Trophoblast cell (in vitro differentiated cells and primary cell): ENCODE data around the gene KL.

Source experiments
- DNase-seq, 2 donors: peaks; one replicate each; pipeline ENCODE4 v3.0.0-alpha.2; 2016
- H2AFZ ChIP-seq: 2 replicates; pipeline ENCODE4 v1.6.1; 2013; ENCODE audit warnings: low read length, moderate library complexity, mild to moderate bottlenecking; ENCODE audit not compliant: insufficient read depth, poor library complexity
- H2AK5ac ChIP-seq: 2 replicates; pipeline ENCODE4 v1.6.1; 2013; ENCODE audit warnings: mild to moderate bottlenecking, low read length
- H2BK120ac ChIP-seq: 2 replicates; pipeline ENCODE4 v1.6.1; 2013; ENCODE audit warnings: low read length, mild to moderate bottlenecking, moderate library complexity; ENCODE audit not compliant: insufficient read depth, poor library complexity
- H2BK12ac ChIP-seq: 2 replicates; pipeline ENCODE4 v1.6.1; 2013; ENCODE audit warnings: mild to moderate bottlenecking, low read length, moderate library complexity
- H2BK5ac ChIP-seq: 2 replicates; pipeline ENCODE4 v1.6.1; 2013; ENCODE audit warnings: low read length, low read depth, moderate library complexity, mild to moderate bottlenecking; ENCODE audit not compliant: poor library complexity
- H3K14ac ChIP-seq: 2 replicates; pipeline ENCODE4 v1.6.1; 2013; ENCODE audit warnings: mild to moderate bottlenecking, low read length
- H3K18ac ChIP-seq: 2 replicates; pipeline ENCODE4 v1.6.1; 2013; ENCODE audit warnings: mild to moderate bottlenecking, low read length
- H3K23ac ChIP-seq: 2 replicates; pipeline ENCODE4 v1.6.1; 2013; ENCODE audit warnings: low read length
- H3K27ac ChIP-seq: 2 replicates; pipeline ENCODE4 v1.5.1; 2013; ENCODE audit warnings: low read depth, mild to moderate bottlenecking, inconsistent platforms, low read length, moderate library complexity
- H3K27me3 ChIP-seq: 2 replicates; pipeline ENCODE4 v1.6.1; 2013; ENCODE audit warnings: inconsistent platforms, mild to moderate bottlenecking, low read length, moderate library complexity; ENCODE audit not compliant: insufficient read depth
- H3K36me3 ChIP-seq, 2 experiments: 1 replicate in 1 of 2; 2 replicates in 1 of 2; pipeline ENCODE4 v1.6.1; 2013; ENCODE audit warnings: low read length in 2 of 2, mild to moderate bottlenecking in 2 of 2, moderate library complexity in 1 of 2; ENCODE audit not compliant: insufficient read depth in 2 of 2, control insufficient read depth in 1 of 2
- H3K4ac ChIP-seq: 2 replicates; pipeline ENCODE4 v1.6.1; 2013; ENCODE audit warnings: low read depth, mild to moderate bottlenecking, low read length, moderate library complexity
- H3K4me1 ChIP-seq, 2 experiments: 1 replicate in 1 of 2; 2 replicates in 1 of 2; pipeline ENCODE4 v1.6.1; 2013; ENCODE audit warnings: low read length in 2 of 2, mild to moderate bottlenecking in 2 of 2, moderate library complexity in 1 of 2; ENCODE audit not compliant: insufficient read depth in 2 of 2, control insufficient read depth in 1 of 2
- H3K4me2 ChIP-seq: 2 replicates; pipeline ENCODE4 v1.6.1; 2013; ENCODE audit warnings: inconsistent platforms, mild to moderate bottlenecking, low read length, moderate library complexity
- H3K4me3 ChIP-seq: 2 replicates; pipeline ENCODE4 v1.5.1; 2013; ENCODE audit warnings: mild to moderate bottlenecking, low read depth, low read length, inconsistent platforms
- H3K79me1 ChIP-seq: one replicate; pipeline ENCODE4 v1.6.1; 2013; ENCODE audit warnings: low read length
- H3K79me2 ChIP-seq: 2 replicates; pipeline ENCODE4 v1.6.1; 2013; ENCODE audit warnings: low read length, mild to moderate bottlenecking; ENCODE audit not compliant: control insufficient read depth, insufficient read depth, poor library complexity
- H3K9ac ChIP-seq: 2 replicates; pipeline ENCODE4 v1.6.1; 2013; ENCODE audit warnings: mild to moderate bottlenecking, low read length
- H3K9me3 ChIP-seq: 2 replicates; pipeline ENCODE4 v1.6.1; 2013; ENCODE audit warnings: low read depth, mild to moderate bottlenecking, control low read depth, inconsistent platforms, low read length; ENCODE audit not compliant: insufficient read depth
- H4K12ac ChIP-seq: 2 replicates; pipeline ENCODE4 v1.6.1; 2013; ENCODE audit warnings: low read depth, mild to moderate bottlenecking, low read length, moderate library complexity
- H4K8ac ChIP-seq: 2 replicates; pipeline ENCODE4 v1.6.1; 2013; ENCODE audit warnings: low read depth, mild to moderate bottlenecking, low read length, moderate library complexity
- H4K91ac ChIP-seq: one replicate; pipeline ENCODE4 v1.6.1; 2013; ENCODE audit warnings: low read depth, mild to moderate bottlenecking, low read length, moderate library complexity
- WGBS: extraction: QIAGEN DNeasy Blood & Tissue Kit; methylation state at CpG from one replicate; pipeline ENCODE4 v1.1.7; 2013; ENCODE audit warnings: missing lambda C conversion rate; ENCODE audit not compliant: insufficient read length, insufficient coverage; ENCODE audit errors: extremely low coverage; 5-methylcytosine and 5-hydroxymethylcytosine counted together

The KL gene

DNA sequence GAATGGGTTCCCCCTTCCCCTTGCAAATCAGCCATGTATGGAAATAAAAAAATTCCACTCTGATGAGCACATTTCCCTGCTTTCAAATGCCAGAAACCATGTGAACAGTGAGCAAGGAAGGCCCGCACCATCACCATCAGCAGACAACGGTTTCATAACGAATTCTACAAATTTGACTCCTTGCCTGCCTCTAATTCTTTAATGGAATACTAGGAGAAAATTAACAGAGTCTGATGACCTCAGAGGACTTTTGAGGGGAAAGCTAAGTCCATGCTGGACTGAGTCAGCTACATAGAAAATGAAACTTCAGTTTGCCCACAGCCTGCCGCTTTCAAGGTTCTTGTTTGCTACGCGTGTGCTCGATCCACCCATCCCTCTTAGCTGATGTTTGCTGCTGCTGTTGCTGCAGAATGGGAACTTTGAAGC, 46.7 kb upstream of the KL start:
- no peaks in the 10 kb centered on the region for H3K27me3 ChIP-seq
- H3K14ac ChIP-seq, result no peak overlapping the region
- H3K18ac ChIP-seq, result no peak overlapping the region
- H3K79me2 ChIP-seq, result no peaks in the 10 kb centered on the region
- H3K4me1 ChIP-seq, result no peaks in the 10 kb centered on the region
- H2BK120ac ChIP-seq, result no peak overlapping the region
- H4K8ac ChIP-seq, result no peak overlapping the region
- H3K9me3 ChIP-seq, result no peaks in the 10 kb centered on the region
- H3K4me3 ChIP-seq, result no peak overlapping the region
- H2AFZ ChIP-seq, result no peak overlapping the region
- H3K36me3 ChIP-seq, result no peaks in the 10 kb centered on the region
- H3K9ac ChIP-seq, result no peak overlapping the region
- no peak overlapping the region for H2BK5ac ChIP-seq
- no CpG with 5 or more reads among the region's 7 CpGs for WGBS
- H3K23ac ChIP-seq, result no peak overlapping the region
- H3K79me1 ChIP-seq, result no peaks in the 10 kb centered on the region
- H3K27ac ChIP-seq, result no peak overlapping the region
- H2BK12ac ChIP-seq, result no peak overlapping the region
- no peak overlapping the region for H4K91ac ChIP-seq
- H3K4me2 ChIP-seq, result no peak overlapping the region
- no peak overlapping the region for H4K12ac ChIP-seq
- no peak overlapping the region for H2AK5ac ChIP-seq
- no peak overlapping the region for H3K4ac ChIP-seq
- peak in 1 of 2 donors; percentile 30 for DNase-seq

- Histone ChIP-seq H3K23ac (no peak overlapping the region), H2BK12ac (no peak overlapping the region), H3K9me3 (no peaks in the 10 kb centered on the region), H4K12ac (no peak overlapping the region), H3K36me3 (no peaks in the 10 kb centered on the region), H3K9ac (no peak overlapping the region), H3K27me3 (no peaks in the 10 kb centered on the region), H3K18ac (no peak overlapping the region), H2AFZ (no peak overlapping the region), H3K79me2 (no peaks in the 10 kb centered on the region), H3K4me3 (no peak overlapping the region), H3K14ac (no peak overlapping the region), H2AK5ac (no peak overlapping the region), H3K27ac (no peak overlapping the region), H4K8ac (no peak overlapping the region), H2BK120ac (no peak overlapping the region), H4K91ac (no peak overlapping the region), H3K79me1 (no peaks in the 10 kb centered on the region), H2BK5ac (no peak overlapping the region), H3K4me2 (no peak overlapping the region), H3K4ac (no peak overlapping the region), H3K4me1 (no peaks in the 10 kb centered on the region)
- no peak for DNase-seq
- WGBS, result no CpG with 5 or more reads among the region's 7 CpGs
These were observed 40.0 kb upstream of the KL start for GRCh38 chr13:32976056-32976805.

DNA sequence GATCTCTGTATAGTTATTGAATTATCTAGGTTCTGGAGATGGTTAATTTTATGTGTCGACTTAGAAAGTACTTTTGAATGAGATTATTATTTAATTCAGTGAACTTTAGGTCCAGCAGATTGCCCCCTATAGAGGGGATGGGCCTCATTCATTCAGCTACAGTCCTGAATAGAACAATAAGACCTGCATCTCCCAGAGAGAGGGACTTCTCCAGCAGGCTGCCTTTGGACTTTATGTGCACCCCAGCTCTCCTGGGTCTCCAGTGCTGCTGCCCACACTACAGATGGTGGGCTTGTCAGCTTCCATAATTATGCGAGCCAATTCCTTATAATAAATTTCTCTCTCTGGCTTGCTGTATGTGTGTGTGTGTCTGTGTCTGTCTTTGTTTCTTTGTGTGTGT, 39.3 kb upstream of the KL start:
- no peak overlapping the region for H3K4me3 ChIP-seq
- H2BK5ac ChIP-seq, result no peak overlapping the region
- H3K23ac ChIP-seq, result no peak overlapping the region
- no peak overlapping the region for H4K91ac ChIP-seq
- no peaks in the 10 kb centered on the region for H3K4me1 ChIP-seq
- no peak overlapping the region for H2BK120ac ChIP-seq
- no peak overlapping the region for H3K4me2 ChIP-seq
- no peak overlapping the region for H2BK12ac ChIP-seq
- H3K9me3 ChIP-seq, result no peaks in the 10 kb centered on the region
- no peak overlapping the region for H4K8ac ChIP-seq
- H3K9ac ChIP-seq, result no peak overlapping the region
- H2AK5ac ChIP-seq, result no peak overlapping the region
- H3K14ac ChIP-seq, result no peak overlapping the region
- H3K18ac ChIP-seq, result no peak overlapping the region
- no peak for DNase-seq
- WGBS, result no CpG with 5 or more reads among the region's 2 CpGs
- H3K4ac ChIP-seq, result no peak overlapping the region
- no peaks in the 10 kb centered on the region for H3K27me3 ChIP-seq
- no peak overlapping the region for H4K12ac ChIP-seq
- H3K79me1 ChIP-seq, result no peaks in the 10 kb centered on the region
- H3K79me2 ChIP-seq, result no peaks in the 10 kb centered on the region
- H2AFZ ChIP-seq, result no peak overlapping the region
- H3K36me3 ChIP-seq, result no peaks in the 10 kb centered on the region
- H3K27ac ChIP-seq, result no peak overlapping the region

GRCh38 chr13:32977321-32977720, 38.9 kb upstream of the KL start:
- DNase-seq, result no peak

More at GRCh38 chr13:32977321-32977720, 38.9 kb upstream of the KL start:
- no peaks in the 10 kb centered on the region for H3K79me2 ChIP-seq
- H3K27ac ChIP-seq, result no peak overlapping the region
- H3K4ac ChIP-seq, result no peak overlapping the region
- H3K36me3 ChIP-seq, result no peaks in the 10 kb centered on the region
- H2AFZ ChIP-seq, result no peak overlapping the region
- H3K79me1 ChIP-seq, result no peaks in the 10 kb centered on the region
- H2BK120ac ChIP-seq, result no peak overlapping the region
- no CpG with 5 or more reads among the region's 7 CpGs for WGBS
- no peak overlapping the region for H4K12ac ChIP-seq
- H2BK5ac ChIP-seq, result no peak overlapping the region
- no peak overlapping the region for H3K4me3 ChIP-seq
- no peak overlapping the region for H3K9ac ChIP-seq
- H3K23ac ChIP-seq, result no peak overlapping the region
- H3K18ac ChIP-seq, result no peak overlapping the region
- H3K9me3 ChIP-seq, result no peaks in the 10 kb centered on the region
- H4K8ac ChIP-seq, result no peak overlapping the region
- H3K27me3 ChIP-seq, result no peaks in the 10 kb centered on the region
- no peaks in the 10 kb centered on the region for H3K4me1 ChIP-seq
- no peak overlapping the region for H3K4me2 ChIP-seq
- no peak overlapping the region for H2BK12ac ChIP-seq
- no peak overlapping the region for H3K14ac ChIP-seq
- H2AK5ac ChIP-seq, result no peak overlapping the region
- H4K91ac ChIP-seq, result no peak overlapping the region
